Hepatocyte (in vitro differentiated cells): Measurements from ENCODE around the gene PLCB2. TPM values are rescaled to one million over a fixed set of nuclear protein-coding genes. Genes with fewer than 3 reads are reported as not detected.

Source experiments
- DNase-seq: peaks from one replicate; pipeline ENCODE4 v3.0.0-alpha.2; 2016; ENCODE audit warnings: low spot score
- H2AFZ ChIP-seq: fragments of 200-600 bp; sonication (generic); 2 replicates; pipeline ENCODE4 v1.6.0; 2016; ENCODE audit warnings: antibody characterized with exemption, mild to moderate bottlenecking
- H3K27ac ChIP-seq: fragments of 200-600 bp; sonication (generic); 2 replicates; pipeline ENCODE4 v1.5.1; 2016; ENCODE audit warnings: mild to moderate bottlenecking
- H3K27me3 ChIP-seq: fragments of 200-600 bp; sonication (generic); 2 replicates; pipeline ENCODE4 v1.6.1; 2016
- H3K36me3 ChIP-seq: fragments of 200-600 bp; sonication (generic); replicated peaks from 2 replicates; pipeline ENCODE4 v1.5.1; 2016; ENCODE audit warnings: low read depth; ENCODE audit not compliant: insufficient read depth
- H3K4me1 ChIP-seq: fragments of 200-600 bp; sonication (generic); 2 replicates; pipeline ENCODE4 v1.5.1; 2016; ENCODE audit warnings: mild to moderate bottlenecking, moderate library complexity; ENCODE audit not compliant: insufficient read depth
- H3K4me2 ChIP-seq: fragments of 200-600 bp; sonication (generic); 2 replicates; pipeline ENCODE4 v1.6.0; 2016
- H3K4me3 ChIP-seq: fragments of 200-600 bp; sonication (generic); 2 replicates; pipeline ENCODE4 v1.5.1; 2016; ENCODE audit warnings: mild to moderate bottlenecking
- H3K79me2 ChIP-seq: fragments of 200-600 bp; sonication (generic); 2 replicates; pipeline ENCODE4 v1.6.0; 2017; ENCODE audit warnings: mild to moderate bottlenecking
- H3K9me2 ChIP-seq: fragments of 200-600 bp; sonication (generic); replicated peaks from 2 replicates; pipeline ENCODE4 v1.6.0; 2017; ENCODE audit warnings: mild to moderate bottlenecking; ENCODE audit not compliant: insufficient read depth
- H3K9me3 ChIP-seq: fragments of 200-600 bp; sonication (generic); 2 replicates; pipeline ENCODE4 v1.5.1; 2016; ENCODE audit warnings: low read depth, mild to moderate bottlenecking
- H4K20me1 ChIP-seq: fragments of 200-600 bp; sonication (generic); 2 replicates; pipeline ENCODE4 v1.6.0; 2016; ENCODE audit warnings: mild to moderate bottlenecking; ENCODE audit not compliant: insufficient read depth, poor library complexity, severe bottlenecking
- EZH2 ChIP-seq: fragments of 200-600 bp; sonication (generic); IDR thresholded peaks from 2 replicates; pipeline ENCODE4 v1.6.1; 2016; ENCODE audit warnings: antibody characterized with exemption, mild to moderate bottlenecking, borderline replicate concordance
- EZH2phosphoT487 ChIP-seq: fragments of 200-600 bp; sonication (generic); IDR thresholded peaks from one replicate; pipeline ENCODE4 v1.6.1; 2018; ENCODE audit warnings: antibody characterized with exemption, mild to moderate bottlenecking, low read depth, moderate library complexity; ENCODE audit not compliant: unreplicated experiment, severe bottlenecking
- WGBS: methylation state at CpG from one replicate; pipeline ENCODE4 v1.1.6; 2016; ENCODE audit warnings: low lambda C conversion rate; ENCODE audit errors: missing lambda C conversion rate; 5-methylcytosine and 5-hydroxymethylcytosine counted together
- polyA plus RNA-seq: library from polyadenylated mRNA; unstranded; fragments of >200 nt; fragmentation: Nextera tagmentation; extraction: Ambion mirVana; gene quantifications from 2 replicates; pipeline ENCODE4 v1.2.1, GENCODE V29; 2016
- total RNA-seq: library from RNA; depleted of rRNA; stranded (reverse); fragments of >200 nt; gene quantifications from 2 replicates; pipeline ENCODE4 v1.2.3, GENCODE V29; 2014
- TF ChIP-seq, protein P1 (sequence below): fragments of 200-600 bp; sonication (generic); IDR thresholded peaks from 2 replicates; pipeline ENCODE4 v1.5.1; 2016; ENCODE audit warnings: antibody characterized with exemption, mild to moderate bottlenecking; ENCODE audit not compliant: poor library complexity

PLCB2 gene
- total and polyA plus RNA-seq, 2 experiments from 2014 or later: 1.7 to 4.4 TPM

DNA sequence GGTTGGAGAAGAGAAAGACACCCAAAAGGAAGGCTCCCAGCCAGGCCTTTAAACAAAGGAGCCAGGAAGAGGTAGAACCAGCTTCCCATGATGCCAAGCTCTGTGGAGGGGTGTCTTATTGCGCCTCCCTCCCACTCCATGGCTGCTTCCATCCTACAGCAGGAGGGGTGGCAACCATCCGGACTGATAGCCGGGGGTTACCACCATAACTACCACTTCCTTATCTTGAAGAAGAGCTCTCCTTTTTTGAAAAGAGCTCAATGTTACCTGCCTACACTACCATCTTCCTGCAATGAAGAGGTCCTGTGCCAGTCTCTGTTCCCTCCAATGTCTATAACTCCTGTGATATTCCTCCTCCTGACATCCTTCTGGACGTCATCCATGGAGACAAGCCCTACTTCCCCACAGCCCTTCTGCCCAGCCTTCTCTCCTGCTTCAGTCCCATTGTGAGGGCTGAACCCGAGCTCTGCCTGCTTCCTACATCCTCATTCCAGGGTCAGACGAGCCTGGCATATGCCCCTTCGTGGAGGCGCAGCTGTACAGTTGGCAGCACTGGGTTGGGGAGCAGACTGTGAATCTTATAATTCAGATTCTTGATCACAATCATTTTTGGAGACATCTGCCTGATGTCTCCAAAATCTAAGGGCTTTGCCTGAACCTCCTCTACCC, 24.5 kb upstream of the PLCB2 start:
- Histone ChIP-seq H3K27me3 (no peaks in the 10 kb centered on the region), H2AFZ (no peak overlapping the region), H3K27ac (no peak overlapping the region), H3K9me2 (no peaks in the 10 kb centered on the region), H3K36me3 (no peaks in the 10 kb centered on the region), H3K9me3 (no peaks in the 10 kb centered on the region), H3K4me1 (peaks cover 43% of the 10 kb centered on the region), H3K4me2 (no peak overlapping the region), H3K4me3 (no peak overlapping the region), H4K20me1 (no peaks in the 10 kb centered on the region), H3K79me2 (no peaks in the 10 kb centered on the region)
- TF ChIP-seq EZH2phosphoT487 (no peak), EZH2 (no peak)
- TF ChIP-seq, protein P1, sequence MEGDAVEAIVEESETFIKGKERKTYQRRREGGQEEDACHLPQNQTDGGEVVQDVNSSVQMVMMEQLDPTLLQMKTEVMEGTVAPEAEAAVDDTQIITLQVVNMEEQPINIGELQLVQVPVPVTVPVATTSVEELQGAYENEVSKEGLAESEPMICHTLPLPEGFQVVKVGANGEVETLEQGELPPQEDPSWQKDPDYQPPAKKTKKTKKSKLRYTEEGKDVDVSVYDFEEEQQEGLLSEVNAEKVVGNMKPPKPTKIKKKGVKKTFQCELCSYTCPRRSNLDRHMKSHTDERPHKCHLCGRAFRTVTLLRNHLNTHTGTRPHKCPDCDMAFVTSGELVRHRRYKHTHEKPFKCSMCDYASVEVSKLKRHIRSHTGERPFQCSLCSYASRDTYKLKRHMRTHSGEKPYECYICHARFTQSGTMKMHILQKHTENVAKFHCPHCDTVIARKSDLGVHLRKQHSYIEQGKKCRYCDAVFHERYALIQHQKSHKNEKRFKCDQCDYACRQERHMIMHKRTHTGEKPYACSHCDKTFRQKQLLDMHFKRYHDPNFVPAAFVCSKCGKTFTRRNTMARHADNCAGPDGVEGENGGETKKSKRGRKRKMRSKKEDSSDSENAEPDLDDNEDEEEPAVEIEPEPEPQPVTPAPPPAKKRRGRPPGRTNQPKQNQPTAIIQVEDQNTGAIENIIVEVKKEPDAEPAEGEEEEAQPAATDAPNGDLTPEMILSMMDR: no peak
- DNase-seq: no peak
- WGBS: 91% methylated on average over 7 of the region's 8 CpGs

DNA sequence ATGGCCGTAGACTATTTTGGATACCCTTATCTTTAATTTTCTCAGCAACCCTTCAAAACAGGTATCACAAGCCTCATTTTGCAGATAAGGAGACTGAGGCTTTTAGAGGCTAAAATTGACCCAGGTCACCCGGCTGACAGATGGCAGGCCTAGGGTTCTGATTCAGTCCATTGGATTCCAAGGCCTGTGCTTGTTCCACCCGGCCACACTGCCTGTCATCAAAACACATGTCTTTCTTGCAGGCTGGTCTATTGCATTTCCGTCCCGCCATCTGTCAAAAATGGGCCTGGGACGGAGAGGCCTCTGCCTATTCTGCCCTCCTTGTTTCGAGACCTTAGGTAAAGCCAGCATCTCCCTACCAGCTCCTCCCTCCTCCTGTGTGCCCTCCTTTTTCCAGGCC, 23.9 kb upstream of the PLCB2 start:
- no peaks in the 10 kb centered on the region for H3K9me2 ChIP-seq
- H3K79me2 ChIP-seq: peaks cover 2% of the 10 kb centered on the region
- no peak overlapping the region for H3K4me3 ChIP-seq
- H3K4me1 ChIP-seq: peaks cover 45% of the 10 kb centered on the region
- no peaks in the 10 kb centered on the region for H3K9me3 ChIP-seq
- TF ChIP-seq EZH2phosphoT487 (no peak), EZH2 (no peak)
- TF ChIP-seq, protein P1: no peak
- WGBS: 93% methylated on average over 7 of the region's 7 CpGs
- no peak overlapping the region for H2AFZ ChIP-seq
- H3K27me3 ChIP-seq: no peaks in the 10 kb centered on the region
- no peak overlapping the region for H3K4me2 ChIP-seq
- no peak overlapping the region for H3K27ac ChIP-seq
- no peaks in the 10 kb centered on the region for H3K36me3 ChIP-seq
- H4K20me1 ChIP-seq: no peaks in the 10 kb centered on the region
- DNase-seq: no peak

DNA sequence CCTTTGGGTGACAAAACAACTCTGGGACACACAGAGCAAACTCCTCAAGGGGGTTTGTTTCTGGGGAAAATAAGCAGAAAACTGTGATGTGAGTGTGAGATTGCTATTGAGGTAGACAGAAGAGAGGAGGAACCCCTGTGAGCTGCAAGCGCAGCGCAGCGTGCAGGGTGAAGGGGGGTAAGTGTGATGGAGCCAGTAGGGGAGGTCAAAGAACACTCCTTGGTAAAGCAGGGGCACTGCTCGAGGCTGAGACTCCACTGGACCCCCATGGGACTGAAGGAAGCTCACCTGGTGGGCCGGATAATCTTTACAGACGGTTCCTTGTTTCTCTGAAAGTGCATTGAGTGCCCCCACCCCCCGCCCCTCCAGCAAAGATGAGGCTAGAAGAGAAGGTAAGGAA, 23.3 kb upstream of the PLCB2 start:
- H3K27ac ChIP-seq: peak overlapping the region; percentile 76

More for the DNA sequence above, 23.3 kb upstream of the PLCB2 start:
- Histone ChIP-seq H3K36me3 (no peaks in the 10 kb centered on the region), H2AFZ (no peak overlapping the region), H3K9me3 (no peaks in the 10 kb centered on the region), H3K4me1 (peaks cover 43% of the 10 kb centered on the region), H3K27me3 (no peaks in the 10 kb centered on the region), H3K79me2 (peaks cover 5% of the 10 kb centered on the region), H4K20me1 (no peaks in the 10 kb centered on the region), H3K4me2 (no peak overlapping the region), H3K9me2 (no peaks in the 10 kb centered on the region), H3K4me3 (no peak overlapping the region)
- WGBS: 94% methylated on average over 7 of the region's 7 CpGs
- TF ChIP-seq, protein P1: no peak
- TF ChIP-seq EZH2phosphoT487: no peak
- TF ChIP-seq EZH2: no peak
- no peak for DNase-seq
